GOT3 (cell line): ENCODE results near the gene ERLIN1.
"Not testable (repeated sequence)": the region's sequence is repeated elsewhere in the genome, so short reads cannot be mapped to it uniquely, and the experiment has no call there.

Experiments
- DNase-seq: peaks from one replicate; lab custom pipeline; 2025; ENCODE audit warnings: mixed read lengths; lab: John Stamatoyannopoulos, UW

The ERLIN1 gene

GRCh38 chr10:100133801-100134200, 52.0 kb downstream of the ERLIN1 start:
- DNase-seq: no peak

DNA sequence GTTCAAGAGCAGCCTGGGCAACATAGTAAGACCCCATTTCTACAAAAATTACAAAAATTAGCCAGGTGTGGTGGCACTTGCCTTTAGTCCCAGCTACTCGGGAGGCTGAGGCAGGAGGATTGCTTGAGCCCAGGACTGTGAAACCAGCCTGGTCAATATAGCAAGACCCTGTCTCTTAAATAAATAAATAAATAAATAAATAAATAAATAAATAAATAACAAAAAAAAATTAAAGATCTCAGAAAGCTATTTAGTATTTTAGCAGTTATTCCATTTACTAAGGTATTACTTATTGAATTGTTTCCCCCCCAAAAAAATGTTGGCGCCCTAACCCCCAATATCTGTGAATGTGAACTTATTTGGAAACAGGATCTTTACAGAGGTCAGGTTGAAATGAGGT, 53.4 kb downstream of the ERLIN1 start:
- DNase-seq: no peak

DNA sequence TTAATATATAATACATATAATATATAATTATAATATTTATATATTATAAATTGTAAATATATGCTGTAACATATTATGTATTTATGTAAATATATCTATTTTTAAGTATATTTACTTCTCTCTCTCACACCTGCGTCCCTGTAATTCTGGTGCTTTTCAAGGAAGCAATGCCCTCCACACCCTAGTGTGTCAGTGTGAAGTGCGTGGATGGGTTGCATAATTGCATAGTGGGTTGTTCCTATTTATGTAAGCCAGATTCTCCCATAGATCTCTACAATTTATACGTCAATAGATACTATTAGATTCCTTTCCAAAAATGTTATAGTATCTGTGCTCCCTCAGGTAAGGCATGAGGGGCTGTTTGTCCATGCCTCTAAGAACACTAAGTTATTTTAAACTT, 54.3 kb downstream of the ERLIN1 start:
- DNase-seq: no peak

GRCh38 chr10:100130831-100131230, 55.0 kb downstream of the ERLIN1 start:
- DNase-seq: no peak

DNA sequence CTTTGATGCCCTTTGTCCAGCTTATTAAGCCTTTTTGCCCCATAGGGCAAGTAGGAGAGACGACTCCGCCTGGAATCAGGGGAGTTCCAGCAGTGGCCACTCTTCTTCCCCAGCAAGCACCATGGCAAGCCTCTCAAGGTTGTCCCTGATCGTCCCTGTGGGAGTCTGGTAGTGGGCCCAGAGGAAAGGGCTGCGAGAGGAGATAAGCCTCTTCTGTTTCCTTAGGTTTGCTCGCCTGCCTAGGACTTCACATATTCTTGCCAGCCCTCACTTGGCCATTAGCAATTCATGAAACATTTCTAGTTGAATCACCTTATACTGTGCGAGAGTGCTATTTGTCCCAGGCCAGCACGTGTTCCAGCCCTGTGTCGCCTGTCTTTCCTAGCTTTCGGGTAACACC, 56.4 kb downstream of the ERLIN1 start:
- DNase-seq: no peak

DNA sequence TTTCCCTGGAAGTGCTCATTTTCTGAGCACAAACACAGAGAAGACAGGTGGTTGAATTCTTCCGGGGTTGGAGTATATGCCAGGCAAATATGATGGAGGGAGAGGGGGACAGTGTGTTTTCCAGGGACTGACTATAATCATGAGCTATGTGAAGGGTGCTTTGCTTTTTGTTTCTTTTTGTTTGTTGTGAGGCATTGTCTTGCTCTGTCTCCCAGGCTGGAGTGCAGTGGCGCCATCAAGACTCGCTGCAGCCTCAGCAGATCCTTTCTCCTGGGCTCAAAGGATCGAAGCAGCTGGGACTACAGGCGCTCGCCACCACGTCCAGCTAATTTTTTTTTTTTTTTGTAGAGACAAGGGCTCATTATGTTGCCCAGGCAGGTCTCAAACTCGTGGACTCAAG, 56.9 kb downstream of the ERLIN1 start:
- DNase-seq: no peak

GRCh38 chr10:100125335-100125734, 60.5 kb downstream of the ERLIN1 start:
- DNase-seq: not testable (repeated sequence)

GRCh38 chr10:100124097-100124496, 61.7 kb downstream of the ERLIN1 start:
- no peak for DNase-seq

- no peak for DNase-seq
Observed at GRCh38 chr10:100122780-100123179, 63.0 kb downstream of the ERLIN1 start.

GRCh38 chr10:100120550-100120949, 65.3 kb downstream of the ERLIN1 start:
- no peak for DNase-seq

DNA sequence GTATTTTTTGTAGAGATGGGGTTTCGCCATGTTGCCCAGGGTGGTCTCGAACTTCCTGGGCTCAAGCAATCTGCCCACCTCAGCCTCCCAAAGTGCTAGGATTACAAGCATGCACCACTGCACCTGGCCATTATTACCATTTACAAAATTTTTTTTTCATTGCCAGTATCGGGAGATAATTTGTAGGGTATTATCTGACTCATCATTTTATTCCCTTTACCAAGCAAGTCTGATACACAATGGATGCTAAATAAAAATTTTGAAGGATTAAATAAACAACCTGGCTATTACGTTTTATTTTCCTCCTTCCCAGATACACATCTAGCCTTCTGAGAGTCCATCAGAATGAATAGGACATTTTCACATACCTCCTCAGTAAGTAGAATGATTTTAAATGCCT, 66.1 kb downstream of the ERLIN1 start:
- DNase-seq: no peak

GRCh38 chr10:100114976-100115770, 70.7 kb downstream of the ERLIN1 start:
- DNase-seq: no peak

DNA sequence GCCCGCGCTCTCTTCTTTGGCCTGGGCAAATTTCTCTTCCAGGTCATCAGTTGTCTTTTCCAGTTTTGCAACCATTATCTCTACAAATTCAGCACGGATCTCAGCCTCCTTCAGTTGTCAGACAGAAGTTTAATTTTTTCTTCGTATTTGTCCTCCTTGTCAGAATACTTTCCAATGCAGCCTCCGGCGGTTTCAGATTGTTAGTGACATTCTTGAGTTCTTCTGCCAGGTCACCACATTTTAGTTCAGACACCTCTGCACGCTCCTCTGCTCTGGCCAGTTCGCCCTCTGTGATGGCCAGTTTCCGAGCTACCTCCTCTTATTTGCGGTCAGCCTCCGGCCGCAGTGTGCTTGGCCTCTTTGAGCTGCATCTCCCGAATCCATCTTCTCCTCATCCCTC, 71.4 kb downstream of the ERLIN1 start:
- no peak for DNase-seq

DNA sequence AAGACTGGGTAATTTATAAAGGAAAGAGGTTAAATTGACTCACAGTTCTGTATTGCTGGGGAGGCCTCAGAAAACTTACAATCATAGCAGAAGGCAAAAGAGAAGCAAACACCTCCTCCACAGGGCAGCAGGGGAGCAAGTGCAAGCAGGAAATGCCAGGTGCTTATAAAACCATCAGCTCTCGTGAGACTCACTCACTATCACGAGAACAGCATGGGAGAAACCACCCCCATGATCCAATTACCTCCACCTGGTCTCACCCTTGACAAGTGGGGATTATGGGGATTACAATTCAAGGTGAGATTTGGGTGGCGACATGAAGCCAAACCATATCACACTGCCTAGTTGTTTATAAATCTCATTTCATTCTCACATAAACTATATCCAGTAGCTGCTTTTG, 76.2 kb downstream of the ERLIN1 start:
- DNase-seq: no peak

GRCh38 chr10:100106865-100107264, 79.0 kb downstream of the ERLIN1 start:
- no peak for DNase-seq

- no peak for DNase-seq
Observed at GRCh38 chr10:100104300-100104699, 81.5 kb downstream of the ERLIN1 start.

- DNase-seq: no peak
Observed at GRCh38 chr10:100103581-100103980, 82.2 kb downstream of the ERLIN1 start.

DNA sequence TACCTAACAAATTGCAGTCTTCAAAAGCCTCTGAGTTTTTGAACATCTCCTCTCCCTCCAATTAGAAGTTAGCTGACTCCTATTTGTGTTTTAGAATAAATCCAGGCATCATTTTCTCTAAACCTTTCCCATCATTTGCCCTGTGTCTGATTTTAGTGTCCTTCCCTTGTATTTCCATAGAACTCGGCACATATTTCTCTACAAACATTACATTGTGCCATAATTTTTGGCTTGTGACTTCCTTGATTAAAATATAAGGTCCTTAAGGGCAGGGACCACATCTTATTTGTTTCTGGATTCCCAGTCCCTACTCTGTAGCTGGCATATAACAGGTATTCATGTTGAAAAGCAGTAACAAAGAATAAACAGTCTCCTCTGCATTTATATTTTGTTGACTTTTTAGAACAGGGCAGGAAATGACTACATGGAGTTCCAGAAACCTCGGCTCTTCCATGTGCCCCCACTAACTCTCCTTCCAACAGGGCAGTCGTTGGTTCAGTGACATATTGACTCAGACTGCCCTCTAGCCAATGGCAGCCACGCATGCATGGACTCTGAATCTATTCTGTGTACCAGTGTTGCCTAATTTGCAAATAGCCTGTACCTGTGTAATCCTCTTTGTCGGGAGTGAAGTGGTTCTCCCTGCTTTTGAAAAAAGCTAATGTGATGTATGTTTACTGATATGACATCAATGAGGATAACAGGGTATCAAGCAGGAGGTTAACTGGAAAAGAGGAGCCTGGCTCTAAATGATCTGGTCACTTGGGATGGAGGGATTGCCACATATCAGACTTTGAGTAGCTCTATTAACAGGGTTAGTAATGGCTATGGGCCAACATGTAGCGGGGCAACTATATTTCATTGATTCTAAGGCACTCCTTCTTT, 84.4 kb downstream of the ERLIN1 start:
- no peak for DNase-seq

DNA sequence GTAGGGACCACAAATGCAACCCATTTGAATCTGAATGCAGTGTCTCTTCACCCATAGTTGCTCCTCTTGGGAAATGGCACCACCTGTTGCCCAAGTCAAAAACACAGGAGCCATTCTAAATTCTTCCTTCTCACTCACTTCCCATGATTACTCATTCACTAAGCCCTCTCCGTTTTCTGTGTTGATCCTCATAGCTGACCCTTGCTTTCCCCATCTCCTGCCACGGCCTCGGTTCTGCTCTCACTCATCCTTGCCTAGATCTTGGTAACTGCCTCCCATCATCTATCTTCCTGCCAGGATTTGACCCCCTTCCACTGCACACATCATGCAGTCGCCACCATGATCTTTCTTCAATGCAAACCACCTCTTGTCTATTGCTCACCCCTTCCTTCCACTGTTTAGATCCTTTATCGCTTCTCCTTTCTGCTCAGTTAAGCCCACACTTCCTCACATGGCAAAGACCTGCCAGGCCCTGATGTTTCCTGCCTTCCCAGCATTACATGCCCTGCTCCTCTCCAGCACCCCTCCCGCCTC, 85.1 kb downstream of the ERLIN1 start:
- DNase-seq: no peak
